GM23338 (cell line): ENCODE results near the gene BAG5. TPM values are rescaled to one million over a fixed set of nuclear protein-coding genes. Genes with fewer than 3 reads are reported as not detected.

ENCODE experiments used
- ATAC-seq: fragments of 200-7000 bp; cut with Tn5 transposase; 3 replicates; pipeline ENCODE4 v1.9.1; 2020
- DNase-seq: peaks from one replicate; pipeline ENCODE4 v3.0.0-alpha.2; 2015; ENCODE audit warnings: low spot score
- H2AFZ ChIP-seq: fragments of 200-600 bp; sonication (generic); 2 replicates; pipeline ENCODE4 v1.8.0; 2016; ENCODE audit warnings: antibody characterized with exemption, mild to moderate bottlenecking, moderate library complexity
- H3F3A ChIP-seq: fragments of 200-600 bp; sonication (generic); replicated peaks from 2 replicates; pipeline ENCODE4 v1.8.0; 2017; ENCODE audit warnings: antibody characterized with exemption, mixed run types, low read depth
- H3K27ac ChIP-seq: fragments of 200-600 bp; sonication (generic); 2 replicates; pipeline ENCODE4 v1.6.1; 2016; ENCODE audit warnings: low read depth
- H3K27me3 ChIP-seq: fragments of 200-600 bp; sonication (generic); 2 replicates; pipeline ENCODE4 v1.8.0; 2016; ENCODE audit warnings: mild to moderate bottlenecking, mixed run types, moderate library complexity; ENCODE audit not compliant: insufficient read depth
- H3K36me3 ChIP-seq: fragments of 200-600 bp; sonication (generic); 2 replicates; pipeline ENCODE4 v1.8.0; 2016; ENCODE audit warnings: mild to moderate bottlenecking; ENCODE audit not compliant: insufficient read depth
- H3K4me1 ChIP-seq: fragments of 200-600 bp; sonication (generic); 2 replicates; pipeline ENCODE4 v1.8.0; 2016; ENCODE audit warnings: mild to moderate bottlenecking, moderate library complexity; ENCODE audit not compliant: insufficient read depth
- H3K4me2 ChIP-seq: fragments of 200-600 bp; sonication (generic); 2 replicates; pipeline ENCODE4 v1.7.1; 2017; ENCODE audit warnings: mixed run types
- H3K4me3 ChIP-seq: fragments of 200-600 bp; sonication (generic); 2 replicates; pipeline ENCODE4 v1.6.1; 2016; ENCODE audit warnings: mixed run types
- H3K79me2 ChIP-seq: fragments of 200-600 bp; sonication (generic); replicated peaks from 2 replicates; pipeline ENCODE4 v1.8.0; 2017; ENCODE audit warnings: mild to moderate bottlenecking; ENCODE audit not compliant: insufficient read depth
- H3K9me2 ChIP-seq: fragments of 200-600 bp; sonication (generic); 2 replicates; pipeline ENCODE4 v1.8.0; 2017; ENCODE audit not compliant: insufficient read depth
- H4K20me1 ChIP-seq: fragments of 200-600 bp; sonication (generic); replicated peaks from 2 replicates; pipeline ENCODE4 v1.8.0; 2017; ENCODE audit warnings: mild to moderate bottlenecking; ENCODE audit not compliant: insufficient read depth
- H3K27ac Mint-ChIP-seq: 2 replicates; pipeline ENCODE4 v1.8.0; 2020; ENCODE audit warnings: inconsistent platforms, mild to moderate bottlenecking, moderate library complexity, mixed read lengths
- H3K27me3 Mint-ChIP-seq: 3 replicates; pipeline ENCODE4 v1.8.0; 2022; ENCODE audit warnings: low read depth, mild to moderate bottlenecking, moderate library complexity, mixed read lengths, inconsistent platforms; ENCODE audit not compliant: insufficient read depth, poor library complexity
- H3K36me3 Mint-ChIP-seq: 3 replicates; pipeline ENCODE4 v1.8.0; 2021; ENCODE audit warnings: low read depth, mild to moderate bottlenecking, inconsistent platforms, moderate library complexity, mixed read lengths
- H3K4me1 Mint-ChIP-seq: 3 replicates; pipeline ENCODE4 v1.8.0; 2020; ENCODE audit warnings: mild to moderate bottlenecking, inconsistent platforms, mixed read lengths
- H3K4me3 Mint-ChIP-seq: 3 replicates; pipeline ENCODE4 v1.8.0; 2021; ENCODE audit warnings: moderate library complexity, mild to moderate bottlenecking, inconsistent platforms, mixed read lengths
- H3K9me3 Mint-ChIP-seq: 3 replicates; pipeline ENCODE4 v1.8.0; 2020; ENCODE audit warnings: moderate library complexity, mild to moderate bottlenecking, inconsistent platforms, mixed read lengths
- CREB1 ChIP-seq: fragments of 250-450 bp; sonication (Bioruptor Pico); IDR thresholded peaks from 2 replicates; pipeline ENCODE4 v1.5.0; 2020; ENCODE audit warnings: low read depth, mild to moderate bottlenecking, moderate library complexity
- EZH2 ChIP-seq: fragments of 200-600 bp; sonication (generic); IDR thresholded peaks from one replicate; pipeline ENCODE4 v1.8.0; 2017; ENCODE audit warnings: antibody characterized with exemption, mild to moderate bottlenecking, low read depth; ENCODE audit not compliant: unreplicated experiment
- EZH2phosphoT487 ChIP-seq: fragments of 200-600 bp; sonication (generic); IDR thresholded peaks from one replicate; pipeline ENCODE4 v1.8.1; 2018; ENCODE audit warnings: antibody characterized with exemption; ENCODE audit not compliant: unreplicated experiment
- JUNB ChIP-seq: IDR thresholded peaks from one replicate; pipeline ENCODE4 v1.6.1; 2016; ENCODE audit warnings: antibody characterized with exemption; ENCODE audit not compliant: unreplicated experiment
- NANOG ChIP-seq: IDR thresholded peaks from 2 replicates; pipeline ENCODE4 v1.6.1; 2016; ENCODE audit warnings: antibody characterized with exemption, borderline replicate concordance
- POLR2AphosphoS5 ChIP-seq: IDR thresholded peaks from 2 replicates; pipeline ENCODE4 v1.6.1; 2016; ENCODE audit warnings: antibody characterized with exemption, low read depth
- STAT1 ChIP-seq: IDR thresholded peaks from one replicate; pipeline ENCODE4 v1.6.1; 2016; ENCODE audit warnings: antibody characterized with exemption; ENCODE audit not compliant: unreplicated experiment
- ZNF114 ChIP-seq: fragments of 250-450 bp; sonication (Bioruptor Pico); IDR thresholded peaks from 2 replicates; pipeline ENCODE4 v1.5.0; 2020; ENCODE audit warnings: mild to moderate bottlenecking, moderate library complexity
- ZNF331 ChIP-seq: fragments of 250-450 bp; sonication (Bioruptor Pico); IDR thresholded peaks from 2 replicates; pipeline ENCODE4 v1.5.0; 2020; ENCODE audit warnings: low read depth, mild to moderate bottlenecking, moderate library complexity
- polyA plus RNA-seq: library from polyadenylated mRNA; unstranded; fragments of >200 nt; fragmentation: Nextera tagmentation; extraction: Ambion mirVana; gene quantifications from 2 replicates; pipeline ENCODE4 v1.2.1, GENCODE V29; 2016
- total RNA-seq: library from RNA; depleted of rRNA; stranded (reverse); fragments of >200 nt; shearing (Covaris generic); gene quantifications from 2 replicates; pipeline ENCODE4 v1.2.3, GENCODE V29; 2014
- TF ChIP-seq, protein P1 (sequence below): fragments of 250-450 bp; sonication (Bioruptor Pico); IDR thresholded peaks from 2 replicates; pipeline ENCODE4 v1.5.0; 2020; ENCODE audit warnings: mild to moderate bottlenecking, moderate library complexity
- TF ChIP-seq, protein P2 (sequence below): IDR thresholded peaks from 2 replicates; pipeline ENCODE4 v1.6.1; 2016; ENCODE audit warnings: antibody characterized with exemption
- TF ChIP-seq, protein P3 (sequence below): IDR thresholded peaks from one replicate; pipeline ENCODE4 v1.6.1; 2018; ENCODE audit warnings: antibody characterized with exemption; ENCODE audit not compliant: unreplicated experiment
- TF ChIP-seq, protein P4 (sequence below), 2 experiments: fragments of 200-600 bp in 1 of 2; sonication (generic) in 1 of 2; conservative IDR thresholded peaks; 2 replicates each; pipeline versions ENCODE4 v1.5.1 to v1.6.1; 2016 to 2017; ENCODE audit warnings: antibody characterized with exemption in 2 of 2, low read depth in 2 of 2, mild to moderate bottlenecking in 2 of 2, moderate library complexity in 1 of 2

Gene BAG5
- total and polyA plus RNA-seq, 2 experiments from 2014 or later, result 21.1 to 29.2 TPM

DNA sequence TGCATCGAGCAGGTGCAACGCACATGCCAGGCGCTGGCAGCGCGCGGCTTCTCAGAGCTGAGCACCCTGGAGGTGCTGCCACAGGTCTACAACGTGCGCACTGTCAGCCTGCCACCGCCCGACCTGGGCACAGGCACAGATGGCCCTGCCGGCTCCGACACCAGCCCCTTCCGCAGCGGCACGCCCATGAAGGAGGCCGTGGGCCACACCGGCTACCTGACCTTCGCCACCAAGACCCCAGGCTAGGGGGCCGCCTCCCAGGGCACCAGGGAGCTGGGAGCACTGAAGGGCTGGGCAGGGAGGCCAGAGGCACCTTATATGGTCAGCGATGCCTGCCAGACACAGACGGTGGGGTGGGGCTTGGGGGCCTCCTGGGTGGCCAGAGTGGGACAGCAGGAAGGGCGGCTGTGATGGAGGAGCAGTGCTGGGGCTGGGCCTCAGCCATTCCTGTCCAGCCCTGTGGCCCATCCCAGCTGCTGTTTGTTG, 27.8 kb downstream of the BAG5 start:
- no peaks in the 10 kb centered on the region for H3K9me2 ChIP-seq
- TF ChIP-seq EZH2phosphoT487 (no peak), ZNF114 (no peak), EZH2 (no peak), POLR2AphosphoS5 (no peak), JUNB (no peak), NANOG (no peak), ZNF331 (CRISPR knock-in tag) (no peak), CREB1 (CRISPR knock-in tag) (no peak), STAT1 (no peak)
- TF ChIP-seq, protein P1, sequence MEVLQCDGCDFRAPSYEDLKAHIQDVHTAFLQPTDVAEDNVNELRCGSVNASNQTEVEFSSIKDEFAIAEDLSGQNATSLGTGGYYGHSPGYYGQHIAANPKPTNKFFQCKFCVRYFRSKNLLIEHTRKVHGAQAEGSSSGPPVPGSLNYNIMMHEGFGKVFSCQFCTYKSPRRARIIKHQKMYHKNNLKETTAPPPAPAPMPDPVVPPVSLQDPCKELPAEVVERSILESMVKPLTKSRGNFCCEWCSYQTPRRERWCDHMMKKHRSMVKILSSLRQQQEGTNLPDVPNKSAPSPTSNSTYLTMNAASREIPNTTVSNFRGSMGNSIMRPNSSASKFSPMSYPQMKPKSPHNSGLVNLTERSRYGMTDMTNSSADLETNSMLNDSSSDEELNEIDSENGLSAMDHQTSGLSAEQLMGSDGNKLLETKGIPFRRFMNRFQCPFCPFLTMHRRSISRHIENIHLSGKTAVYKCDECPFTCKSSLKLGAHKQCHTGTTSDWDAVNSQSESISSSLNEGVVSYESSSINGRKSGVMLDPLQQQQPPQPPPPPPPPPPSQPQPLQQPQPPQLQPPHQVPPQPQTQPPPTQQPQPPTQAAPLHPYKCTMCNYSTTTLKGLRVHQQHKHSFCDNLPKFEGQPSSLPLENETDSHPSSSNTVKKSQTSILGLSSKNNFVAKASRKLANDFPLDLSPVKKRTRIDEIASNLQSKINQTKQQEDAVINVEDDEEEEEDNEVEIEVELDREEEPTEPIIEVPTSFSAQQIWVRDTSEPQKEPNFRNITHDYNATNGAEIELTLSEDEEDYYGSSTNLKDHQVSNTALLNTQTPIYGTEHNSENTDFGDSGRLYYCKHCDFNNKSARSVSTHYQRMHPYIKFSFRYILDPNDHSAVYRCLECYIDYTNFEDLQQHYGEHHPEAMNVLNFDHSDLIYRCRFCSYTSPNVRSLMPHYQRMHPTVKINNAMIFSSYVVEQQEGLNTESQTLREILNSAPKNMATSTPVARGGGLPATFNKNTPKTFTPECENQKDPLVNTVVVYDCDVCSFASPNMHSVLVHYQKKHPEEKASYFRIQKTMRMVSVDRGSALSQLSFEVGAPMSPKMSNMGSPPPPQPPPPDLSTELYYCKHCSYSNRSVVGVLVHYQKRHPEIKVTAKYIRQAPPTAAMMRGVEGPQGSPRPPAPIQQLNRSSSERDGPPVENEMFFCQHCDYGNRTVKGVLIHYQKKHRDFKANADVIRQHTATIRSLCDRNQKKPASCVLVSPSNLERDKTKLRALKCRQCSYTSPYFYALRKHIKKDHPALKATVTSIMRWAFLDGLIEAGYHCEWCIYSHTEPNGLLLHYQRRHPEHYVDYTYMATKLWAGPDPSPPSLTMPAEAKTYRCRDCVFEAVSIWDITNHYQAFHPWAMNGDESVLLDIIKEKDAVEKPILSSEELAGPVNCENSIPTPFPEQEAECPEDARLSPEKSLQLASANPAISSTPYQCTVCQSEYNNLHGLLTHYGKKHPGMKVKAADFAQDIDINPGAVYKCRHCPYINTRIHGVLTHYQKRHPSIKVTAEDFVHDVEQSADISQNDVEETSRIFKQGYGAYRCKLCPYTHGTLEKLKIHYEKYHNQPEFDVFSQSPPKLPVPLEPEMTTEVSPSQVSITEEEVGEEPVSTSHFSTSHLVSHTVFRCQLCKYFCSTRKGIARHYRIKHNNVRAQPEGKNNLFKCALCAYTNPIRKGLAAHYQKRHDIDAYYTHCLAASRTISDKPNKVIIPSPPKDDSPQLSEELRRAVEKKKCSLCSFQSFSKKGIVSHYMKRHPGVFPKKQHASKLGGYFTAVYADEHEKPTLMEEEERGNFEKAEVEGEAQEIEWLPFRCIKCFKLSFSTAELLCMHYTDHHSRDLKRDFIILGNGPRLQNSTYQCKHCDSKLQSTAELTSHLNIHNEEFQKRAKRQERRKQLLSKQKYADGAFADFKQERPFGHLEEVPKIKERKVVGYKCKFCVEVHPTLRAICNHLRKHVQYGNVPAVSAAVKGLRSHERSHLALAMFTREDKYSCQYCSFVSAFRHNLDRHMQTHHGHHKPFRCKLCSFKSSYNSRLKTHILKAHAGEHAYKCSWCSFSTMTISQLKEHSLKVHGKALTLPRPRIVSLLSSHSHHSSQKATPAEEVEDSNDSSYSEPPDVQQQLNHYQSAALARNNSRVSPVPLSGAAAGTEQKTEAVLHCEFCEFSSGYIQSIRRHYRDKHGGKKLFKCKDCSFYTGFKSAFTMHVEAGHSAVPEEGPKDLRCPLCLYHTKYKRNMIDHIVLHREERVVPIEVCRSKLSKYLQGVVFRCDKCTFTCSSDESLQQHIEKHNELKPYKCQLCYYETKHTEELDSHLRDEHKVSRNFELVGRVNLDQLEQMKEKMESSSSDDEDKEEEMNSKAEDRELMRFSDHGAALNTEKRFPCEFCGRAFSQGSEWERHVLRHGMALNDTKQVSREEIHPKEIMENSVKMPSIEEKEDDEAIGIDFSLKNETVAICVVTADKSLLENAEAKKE, result no peak
- TF ChIP-seq, protein P2, sequence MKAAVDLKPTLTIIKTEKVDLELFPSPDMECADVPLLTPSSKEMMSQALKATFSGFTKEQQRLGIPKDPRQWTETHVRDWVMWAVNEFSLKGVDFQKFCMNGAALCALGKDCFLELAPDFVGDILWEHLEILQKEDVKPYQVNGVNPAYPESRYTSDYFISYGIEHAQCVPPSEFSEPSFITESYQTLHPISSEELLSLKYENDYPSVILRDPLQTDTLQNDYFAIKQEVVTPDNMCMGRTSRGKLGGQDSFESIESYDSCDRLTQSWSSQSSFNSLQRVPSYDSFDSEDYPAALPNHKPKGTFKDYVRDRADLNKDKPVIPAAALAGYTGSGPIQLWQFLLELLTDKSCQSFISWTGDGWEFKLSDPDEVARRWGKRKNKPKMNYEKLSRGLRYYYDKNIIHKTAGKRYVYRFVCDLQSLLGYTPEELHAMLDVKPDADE, result no peak
- TF ChIP-seq, protein P3, sequence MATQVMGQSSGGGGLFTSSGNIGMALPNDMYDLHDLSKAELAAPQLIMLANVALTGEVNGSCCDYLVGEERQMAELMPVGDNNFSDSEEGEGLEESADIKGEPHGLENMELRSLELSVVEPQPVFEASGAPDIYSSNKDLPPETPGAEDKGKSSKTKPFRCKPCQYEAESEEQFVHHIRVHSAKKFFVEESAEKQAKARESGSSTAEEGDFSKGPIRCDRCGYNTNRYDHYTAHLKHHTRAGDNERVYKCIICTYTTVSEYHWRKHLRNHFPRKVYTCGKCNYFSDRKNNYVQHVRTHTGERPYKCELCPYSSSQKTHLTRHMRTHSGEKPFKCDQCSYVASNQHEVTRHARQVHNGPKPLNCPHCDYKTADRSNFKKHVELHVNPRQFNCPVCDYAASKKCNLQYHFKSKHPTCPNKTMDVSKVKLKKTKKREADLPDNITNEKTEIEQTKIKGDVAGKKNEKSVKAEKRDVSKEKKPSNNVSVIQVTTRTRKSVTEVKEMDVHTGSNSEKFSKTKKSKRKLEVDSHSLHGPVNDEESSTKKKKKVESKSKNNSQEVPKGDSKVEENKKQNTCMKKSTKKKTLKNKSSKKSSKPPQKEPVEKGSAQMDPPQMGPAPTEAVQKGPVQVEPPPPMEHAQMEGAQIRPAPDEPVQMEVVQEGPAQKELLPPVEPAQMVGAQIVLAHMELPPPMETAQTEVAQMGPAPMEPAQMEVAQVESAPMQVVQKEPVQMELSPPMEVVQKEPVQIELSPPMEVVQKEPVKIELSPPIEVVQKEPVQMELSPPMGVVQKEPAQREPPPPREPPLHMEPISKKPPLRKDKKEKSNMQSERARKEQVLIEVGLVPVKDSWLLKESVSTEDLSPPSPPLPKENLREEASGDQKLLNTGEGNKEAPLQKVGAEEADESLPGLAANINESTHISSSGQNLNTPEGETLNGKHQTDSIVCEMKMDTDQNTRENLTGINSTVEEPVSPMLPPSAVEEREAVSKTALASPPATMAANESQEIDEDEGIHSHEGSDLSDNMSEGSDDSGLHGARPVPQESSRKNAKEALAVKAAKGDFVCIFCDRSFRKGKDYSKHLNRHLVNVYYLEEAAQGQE, result no peak
- TF ChIP-seq, protein P4, sequence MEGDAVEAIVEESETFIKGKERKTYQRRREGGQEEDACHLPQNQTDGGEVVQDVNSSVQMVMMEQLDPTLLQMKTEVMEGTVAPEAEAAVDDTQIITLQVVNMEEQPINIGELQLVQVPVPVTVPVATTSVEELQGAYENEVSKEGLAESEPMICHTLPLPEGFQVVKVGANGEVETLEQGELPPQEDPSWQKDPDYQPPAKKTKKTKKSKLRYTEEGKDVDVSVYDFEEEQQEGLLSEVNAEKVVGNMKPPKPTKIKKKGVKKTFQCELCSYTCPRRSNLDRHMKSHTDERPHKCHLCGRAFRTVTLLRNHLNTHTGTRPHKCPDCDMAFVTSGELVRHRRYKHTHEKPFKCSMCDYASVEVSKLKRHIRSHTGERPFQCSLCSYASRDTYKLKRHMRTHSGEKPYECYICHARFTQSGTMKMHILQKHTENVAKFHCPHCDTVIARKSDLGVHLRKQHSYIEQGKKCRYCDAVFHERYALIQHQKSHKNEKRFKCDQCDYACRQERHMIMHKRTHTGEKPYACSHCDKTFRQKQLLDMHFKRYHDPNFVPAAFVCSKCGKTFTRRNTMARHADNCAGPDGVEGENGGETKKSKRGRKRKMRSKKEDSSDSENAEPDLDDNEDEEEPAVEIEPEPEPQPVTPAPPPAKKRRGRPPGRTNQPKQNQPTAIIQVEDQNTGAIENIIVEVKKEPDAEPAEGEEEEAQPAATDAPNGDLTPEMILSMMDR (conservative IDR thresholded peaks at IDR 0.05; ENCODE audit: low read depth in 2 of 2), result no peak
- H3K36me3 Mint-ChIP-seq, result peaks cover 4% of the 10 kb centered on the region; the same call in 1 of the 3 replicates
- H3K4me1 ChIP-seq, result no peaks in the 10 kb centered on the region
- no peak overlapping the region for H3K4me3 ChIP-seq
- H3K79me2 ChIP-seq, result peaks cover 18% of the 10 kb centered on the region
- no peaks in the 10 kb centered on the region for H3F3A ChIP-seq
- H3K27ac ChIP-seq, result no peak overlapping the region
- peaks cover 10% of the 10 kb centered on the region for H4K20me1 ChIP-seq
- no peak overlapping the region for H3K27ac Mint-ChIP-seq
- no peak for DNase-seq
- no peaks in the 10 kb centered on the region for H3K36me3 ChIP-seq
- H3K9me3 Mint-ChIP-seq, result no peaks in the 10 kb centered on the region
- no peaks in the 10 kb centered on the region for H3K27me3 ChIP-seq
- ATAC-seq, result no peak
- peaks cover 11% of the 10 kb centered on the region for H3K4me1 Mint-ChIP-seq
- no peak overlapping the region for H2AFZ ChIP-seq
- H3K4me2 ChIP-seq, result no peak overlapping the region
- peaks cover 11% of the 10 kb centered on the region for H3K27me3 Mint-ChIP-seq
- H3K4me3 Mint-ChIP-seq, result no peak overlapping the region
